Measurements from ENCODE around the gene TP53RK.

TP53RK gene

GRCh38 chr20:46720776-46721425, 31.7 kb upstream of the TP53RK start:
- H3K18ac ChIP-seq (ENCODE audit: low read depth in 1 of 2, low read length in 2 of 2), result no peak overlapping the region
- H4K8ac ChIP-seq (ENCODE audit: low read length), result no peak overlapping the region
- H2AK5ac ChIP-seq (ENCODE audit: low read length, severe bottlenecking), result no peak overlapping the region
- H4K91ac ChIP-seq (ENCODE audit: low read length), result no peak overlapping the region
- no peak overlapping the region for H3K27ac ChIP-seq (ENCODE audit: low read length, poor library complexity, severe bottlenecking)
- H2BK15ac ChIP-seq (ENCODE audit: low read depth, poor library complexity, severe bottlenecking), result no peak overlapping the region
- H3K4me2 ChIP-seq (ENCODE audit: low read length, poor library complexity, severe bottlenecking), result no peak overlapping the region
- no peak overlapping the region for H3K9ac ChIP-seq (ENCODE audit: low read length)
- H3K79me1 ChIP-seq (replicated peaks; ENCODE audit: low read length, poor library complexity, severe bottlenecking), result no peaks in the 10 kb centered on the region
- H2BK120ac ChIP-seq (ENCODE audit: low read depth, low read length), result no peak overlapping the region
- H3K27me3 ChIP-seq (ENCODE audit: control insufficient read depth in 1 of 2, insufficient read depth in 1 of 2, low read length in 2 of 2), result no peaks in the 10 kb centered on the region
- H2BK12ac ChIP-seq (ENCODE audit: low read length in 2 of 2), result no peak overlapping the region
- H3K4me3 ChIP-seq (ENCODE audit: insufficient read depth in 1 of 2, low read depth in 1 of 2, low read length in 2 of 2), result peak overlapping the region in 1 of 2 experiments; percentile 1
- H3K14ac ChIP-seq (ENCODE audit: low read length in 2 of 2), result no peak overlapping the region
- H2BK5ac ChIP-seq (ENCODE audit: low read depth, low read length, poor library complexity, severe bottlenecking), result no peak overlapping the region
- H3K36me3 ChIP-seq (ENCODE audit: control insufficient read depth in 1 of 2, insufficient read depth in 2 of 2, low read depth in 1 of 2, low read length in 2 of 2), result peaks cover 11 to 66% of the 10 kb centered on the region in 2 experiments
- no peak overlapping the region for H3K4ac ChIP-seq (ENCODE audit: low read depth in 1 of 2, low read length in 2 of 2)
- H3K9me3 ChIP-seq (ENCODE audit: control insufficient read depth, low read length), result peaks cover 23% of the 10 kb centered on the region
- DNase-seq, result peak; percentile 22
- no peak overlapping the region for H2AFZ ChIP-seq (ENCODE audit: low read depth, low read length)
- H3K23ac ChIP-seq (ENCODE audit: low read length in 2 of 2), result no peak overlapping the region
- H3K4me1 ChIP-seq (ENCODE audit: control insufficient read depth, insufficient read depth, low read depth, low read length), result no peaks in the 10 kb centered on the region

GRCh38 chr20:46720019-46720418, 30.8 kb upstream of the TP53RK start:
- no peak overlapping the region for H2BK15ac ChIP-seq (ENCODE audit: low read depth, poor library complexity, severe bottlenecking)
- H3K4me1 ChIP-seq (ENCODE audit: control insufficient read depth, insufficient read depth, low read depth, low read length), result peaks cover 3% of the 10 kb centered on the region
- no peak overlapping the region for H3K14ac ChIP-seq (ENCODE audit: low read length in 2 of 2)
- no CpG with 5 or more reads among the region's 1 CpG for WGBS
- H2BK120ac ChIP-seq (ENCODE audit: low read depth, low read length), result no peak overlapping the region
- no peak overlapping the region for H2AFZ ChIP-seq (ENCODE audit: low read depth, low read length)
- no peaks in the 10 kb centered on the region for H3K79me1 ChIP-seq (replicated peaks; ENCODE audit: low read length, poor library complexity, severe bottlenecking)
- no peak overlapping the region for H4K8ac ChIP-seq (ENCODE audit: low read length)
- no peak overlapping the region for H2BK12ac ChIP-seq (ENCODE audit: low read length in 2 of 2)
- peaks cover 2 to 58% of the 10 kb centered on the region in 2 experiments for H3K36me3 ChIP-seq (ENCODE audit: control insufficient read depth in 1 of 2, insufficient read depth in 2 of 2, low read depth in 1 of 2, low read length in 2 of 2)
- no peak overlapping the region for H3K9ac ChIP-seq (ENCODE audit: low read length)
- no peaks in the 10 kb centered on the region for H3K27me3 ChIP-seq (ENCODE audit: control insufficient read depth in 1 of 2, insufficient read depth in 1 of 2, low read length in 2 of 2)
- no peak overlapping the region for H3K4me2 ChIP-seq (ENCODE audit: low read length, poor library complexity, severe bottlenecking)
- peak overlapping the region in 1 of 2 experiments; percentile 7 for H3K4me3 ChIP-seq (ENCODE audit: insufficient read depth in 1 of 2, low read depth in 1 of 2, low read length in 2 of 2)
- H3K23ac ChIP-seq (ENCODE audit: low read length in 2 of 2), result no peak overlapping the region
- no peak overlapping the region for H2BK5ac ChIP-seq (ENCODE audit: low read depth, low read length, poor library complexity, severe bottlenecking)
- no peak for DNase-seq
- H3K4ac ChIP-seq (ENCODE audit: low read depth in 1 of 2, low read length in 2 of 2), result no peak overlapping the region
- H3K27ac ChIP-seq (ENCODE audit: low read length, poor library complexity, severe bottlenecking), result no peak overlapping the region
- H3K18ac ChIP-seq (ENCODE audit: low read depth in 1 of 2, low read length in 2 of 2), result no peak overlapping the region
- peaks cover 23% of the 10 kb centered on the region for H3K9me3 ChIP-seq (ENCODE audit: control insufficient read depth, low read length)
- no peak overlapping the region for H4K91ac ChIP-seq (ENCODE audit: low read length)
- H2AK5ac ChIP-seq (ENCODE audit: low read length, severe bottlenecking), result no peak overlapping the region

GRCh38 chr20:46717818-46718541, 28.7 kb upstream of the TP53RK start:
- Histone ChIP-seq H3K23ac (ENCODE audit: low read length in 2 of 2) (no peak overlapping the region), H3K79me1 (replicated peaks; ENCODE audit: low read length, poor library complexity, severe bottlenecking) (peaks cover 4% of the 10 kb centered on the region), H3K27ac (ENCODE audit: low read length, poor library complexity, severe bottlenecking) (no peak overlapping the region), H3K9me3 (ENCODE audit: control insufficient read depth, low read length) (peaks cover 19% of the 10 kb centered on the region), H2AK5ac (ENCODE audit: low read length, severe bottlenecking) (no peak overlapping the region), H4K8ac (ENCODE audit: low read length) (no peak overlapping the region), H3K36me3 (ENCODE audit: control insufficient read depth in 1 of 2, insufficient read depth in 2 of 2, low read depth in 1 of 2, low read length in 2 of 2) (peaks cover 3 to 62% of the 10 kb centered on the region in 2 experiments), H2BK120ac (ENCODE audit: low read depth, low read length) (no peak overlapping the region), H2AFZ (ENCODE audit: low read depth, low read length) (no peak overlapping the region), H2BK12ac (ENCODE audit: low read length in 2 of 2) (no peak overlapping the region), H3K4ac (ENCODE audit: low read depth in 1 of 2, low read length in 2 of 2) (no peak overlapping the region), H2BK15ac (ENCODE audit: low read depth, poor library complexity, severe bottlenecking) (no peak overlapping the region), H3K4me2 (ENCODE audit: low read length, poor library complexity, severe bottlenecking) (no peak overlapping the region), H4K91ac (ENCODE audit: low read length) (no peak overlapping the region), H3K4me1 (ENCODE audit: control insufficient read depth, insufficient read depth, low read depth, low read length) (peaks cover 3% of the 10 kb centered on the region), H2BK5ac (ENCODE audit: low read depth, low read length, poor library complexity, severe bottlenecking) (no peak overlapping the region), H3K9ac (ENCODE audit: low read length) (no peak overlapping the region), H3K4me3 (ENCODE audit: insufficient read depth in 1 of 2, low read depth in 1 of 2, low read length in 2 of 2) (no peak overlapping the region), H3K18ac (ENCODE audit: low read depth in 1 of 2, low read length in 2 of 2) (no peak overlapping the region), H3K14ac (ENCODE audit: low read length in 2 of 2) (no peak overlapping the region), H3K27me3 (ENCODE audit: control insufficient read depth in 1 of 2, insufficient read depth in 1 of 2, low read length in 2 of 2) (no peaks in the 10 kb centered on the region)
- WGBS, result 97% methylated on average over 8 of the region's 9 CpGs
- DNase-seq, result no peak

DNA sequence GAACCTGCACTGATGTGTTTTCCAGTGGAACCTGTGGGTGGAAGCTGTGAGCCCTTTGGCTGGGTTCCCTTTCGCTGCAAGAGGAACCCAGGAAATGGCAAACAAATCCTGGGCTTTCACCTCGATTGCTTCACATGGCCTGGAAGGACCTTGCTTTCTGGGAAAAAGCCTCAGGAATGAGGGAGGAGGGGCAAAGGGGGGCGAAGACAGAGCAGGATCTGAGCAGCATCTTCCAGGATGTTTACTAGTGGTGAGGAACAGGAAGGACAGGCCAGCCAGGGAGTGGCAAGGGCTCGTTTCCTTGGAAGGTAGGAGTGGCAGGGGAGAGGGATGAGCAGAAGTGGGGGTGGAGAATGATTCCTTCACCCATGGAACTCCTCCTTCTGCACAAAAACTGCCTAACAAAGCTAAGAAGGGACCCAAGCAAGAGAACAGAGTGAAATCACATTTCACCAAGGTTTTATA, 26.1 kb upstream of the TP53RK start:
- Histone ChIP-seq H3K79me1 (replicated peaks; ENCODE audit: low read length, poor library complexity, severe bottlenecking) (peaks cover 15% of the 10 kb centered on the region), H3K4me2 (ENCODE audit: low read length, poor library complexity, severe bottlenecking) (no peak overlapping the region), H3K27me3 (ENCODE audit: control insufficient read depth in 1 of 2, insufficient read depth in 1 of 2, low read length in 2 of 2) (no peaks in the 10 kb centered on the region), H3K9me3 (ENCODE audit: control insufficient read depth, low read length) (peaks cover 9% of the 10 kb centered on the region), H3K4ac (ENCODE audit: low read depth in 1 of 2, low read length in 2 of 2) (no peak overlapping the region), H3K9ac (ENCODE audit: low read length) (no peak overlapping the region), H3K4me3 (ENCODE audit: insufficient read depth in 1 of 2, low read depth in 1 of 2, low read length in 2 of 2) (no peak overlapping the region), H2AFZ (ENCODE audit: low read depth, low read length) (no peak overlapping the region), H4K8ac (ENCODE audit: low read length) (no peak overlapping the region), H2BK12ac (ENCODE audit: low read length in 2 of 2) (no peak overlapping the region), H3K14ac (ENCODE audit: low read length in 2 of 2) (no peak overlapping the region), H4K91ac (ENCODE audit: low read length) (no peak overlapping the region), H3K36me3 (ENCODE audit: control insufficient read depth in 1 of 2, insufficient read depth in 2 of 2, low read depth in 1 of 2, low read length in 2 of 2) (peaks cover 3 to 51% of the 10 kb centered on the region in 2 experiments), H2BK120ac (ENCODE audit: low read depth, low read length) (no peak overlapping the region), H3K23ac (ENCODE audit: low read length in 2 of 2) (no peak overlapping the region), H2BK15ac (ENCODE audit: low read depth, poor library complexity, severe bottlenecking) (no peak overlapping the region), H3K4me1 (ENCODE audit: control insufficient read depth, insufficient read depth, low read depth, low read length) (peaks cover 7% of the 10 kb centered on the region), H2AK5ac (ENCODE audit: low read length, severe bottlenecking) (no peak overlapping the region), H3K27ac (ENCODE audit: low read length, poor library complexity, severe bottlenecking) (no peak overlapping the region), H2BK5ac (ENCODE audit: low read depth, low read length, poor library complexity, severe bottlenecking) (no peak overlapping the region), H3K18ac (ENCODE audit: low read depth in 1 of 2, low read length in 2 of 2) (no peak overlapping the region)
- DNase-seq, result peak; percentile 92
- 23% methylated on average over 3 of the region's 4 CpGs for WGBS
